ENCODE data around the gene BANF2. TPM values are rescaled to one million over a fixed set of nuclear protein-coding genes. Genes with fewer than 3 reads are reported as not detected.

BANF2 gene
- total RNA-seq, 1 donor from 2014 or later = not detected

DNA sequence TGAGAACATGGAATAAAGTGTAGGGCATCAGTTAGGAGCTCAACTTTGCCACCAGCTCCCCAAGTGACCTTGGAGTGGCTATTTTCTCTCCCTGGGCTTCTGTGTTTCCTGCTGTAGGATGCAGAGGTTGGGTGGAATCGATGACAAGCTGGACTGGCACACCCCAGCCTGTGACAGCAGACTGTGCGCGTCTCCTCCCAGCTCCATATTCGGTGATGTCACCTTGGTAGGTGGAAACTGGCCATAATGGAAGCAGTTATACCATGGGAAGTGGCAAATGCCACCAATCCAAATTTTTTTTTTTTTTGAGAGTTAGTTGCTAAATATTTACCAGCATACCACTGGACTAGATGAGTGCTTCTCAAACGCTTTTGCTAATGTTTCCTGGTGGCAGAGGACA lies 85.2 kb downstream of the BANF2 start:
- H3K27me3 Mint-ChIP-seq = peaks cover 6% of the 10 kb centered on the region
- H3K4me1 Mint-ChIP-seq (ENCODE audit: low read depth) = no peaks in the 10 kb centered on the region
- H3K27ac Mint-ChIP-seq = no peak overlapping the region
- no peak overlapping the region for H3K4me3 Mint-ChIP-seq (ENCODE audit: low read depth)
- no peaks in the 10 kb centered on the region for H3K36me3 Mint-ChIP-seq (ENCODE audit: insufficient read depth)
- H3K9me3 Mint-ChIP-seq (ENCODE audit: low read depth) = no peaks in the 10 kb centered on the region
- no peak for TF ChIP-seq CTCF (IDR thresholded peaks at IDR 0.05; ENCODE audit: unreplicated experiment)
- no peak for DNase-seq (ENCODE audit: low spot score, unreplicated experiment)

Other genes starting within 250 kb of the BANF2 start
- gene BFSP1, start 168.6 kb upstream of the BANF2 start, total RNA-seq = 4.2 and 4.8 TPM in 2 replicates
- gene DSTN, start 129.9 kb upstream of the BANF2 start, total RNA-seq = 199 and 201 TPM in 2 replicates
- gene RRBP1, start 17.7 kb upstream of the BANF2 start, total RNA-seq = 222 and 242 TPM in 2 replicates

Measured in progenitor cell of endocrine pancreas (in vitro differentiated cells).